HG03432 (cell line): Measurements from ENCODE around the gene CORO2A.

Experiments used
- ATAC-seq: cut with Tn5 transposase; IDR thresholded peaks from one replicate; pipeline ENCODE4 v1.9.1; 2021; ENCODE audit warnings: mild to moderate bottlenecking, moderate library complexity; ENCODE audit not compliant: unreplicated experiment

The CORO2A gene, protein sequence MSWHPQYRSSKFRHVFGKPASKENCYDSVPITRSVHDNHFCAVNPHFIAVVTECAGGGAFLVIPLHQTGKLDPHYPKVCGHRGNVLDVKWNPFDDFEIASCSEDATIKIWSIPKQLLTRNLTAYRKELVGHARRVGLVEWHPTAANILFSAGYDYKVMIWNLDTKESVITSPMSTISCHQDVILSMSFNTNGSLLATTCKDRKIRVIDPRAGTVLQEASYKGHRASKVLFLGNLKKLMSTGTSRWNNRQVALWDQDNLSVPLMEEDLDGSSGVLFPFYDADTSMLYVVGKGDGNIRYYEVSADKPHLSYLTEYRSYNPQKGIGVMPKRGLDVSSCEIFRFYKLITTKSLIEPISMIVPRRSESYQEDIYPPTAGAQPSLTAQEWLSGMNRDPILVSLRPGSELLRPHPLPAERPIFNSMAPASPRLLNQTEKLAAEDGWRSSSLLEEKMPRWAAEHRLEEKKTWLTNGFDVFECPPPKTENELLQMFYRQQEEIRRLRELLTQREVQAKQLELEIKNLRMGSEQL

DNA sequence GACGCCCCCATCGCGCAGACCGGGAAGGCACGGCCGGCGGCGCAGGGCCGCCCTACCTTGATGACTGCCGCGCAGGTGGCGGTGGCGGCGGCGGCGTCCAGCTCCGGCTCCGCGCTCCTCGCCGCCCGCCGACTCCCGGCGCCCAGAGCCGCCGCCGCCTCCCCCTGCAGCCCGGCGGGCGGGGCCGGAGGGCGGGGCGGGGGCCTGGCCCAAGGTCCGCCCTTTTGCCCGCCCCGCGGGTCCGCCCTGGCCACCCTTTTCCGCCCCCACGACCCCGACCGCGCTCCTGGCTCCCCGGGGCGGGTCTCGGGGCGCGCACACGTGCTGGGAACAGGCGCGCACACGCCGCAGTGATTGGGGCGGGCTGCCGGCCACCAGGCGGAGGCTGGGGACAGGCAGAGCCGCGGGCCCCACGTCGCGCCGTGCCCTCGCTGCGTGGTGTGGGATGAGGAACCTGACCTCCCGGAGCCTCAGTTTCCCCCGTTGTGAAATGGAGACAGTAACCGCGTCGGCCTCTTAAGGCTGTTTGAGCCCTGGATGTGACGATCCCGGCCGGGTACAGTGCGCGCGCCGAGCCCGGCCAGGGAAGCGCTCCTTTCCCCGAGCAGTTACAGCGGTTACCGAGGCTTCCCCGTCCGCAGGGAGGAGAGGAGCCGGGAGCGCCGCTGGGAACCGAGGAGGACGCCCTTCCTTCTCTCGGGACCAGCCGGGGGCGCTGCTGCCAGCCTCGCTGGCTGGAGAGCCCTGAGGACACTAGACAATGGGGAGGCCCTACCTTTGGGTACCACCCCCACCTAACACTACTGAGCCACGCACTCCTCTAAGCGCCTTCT is at the start of gene CORO2A:
Gene CORO2A (minus strand): TSS at position 135 of the 833 bp plus-strand sequence. CDS start 34,977 bp downstream, outside the sequence.
- ATAC-seq, result peak; percentile 73

DNA sequence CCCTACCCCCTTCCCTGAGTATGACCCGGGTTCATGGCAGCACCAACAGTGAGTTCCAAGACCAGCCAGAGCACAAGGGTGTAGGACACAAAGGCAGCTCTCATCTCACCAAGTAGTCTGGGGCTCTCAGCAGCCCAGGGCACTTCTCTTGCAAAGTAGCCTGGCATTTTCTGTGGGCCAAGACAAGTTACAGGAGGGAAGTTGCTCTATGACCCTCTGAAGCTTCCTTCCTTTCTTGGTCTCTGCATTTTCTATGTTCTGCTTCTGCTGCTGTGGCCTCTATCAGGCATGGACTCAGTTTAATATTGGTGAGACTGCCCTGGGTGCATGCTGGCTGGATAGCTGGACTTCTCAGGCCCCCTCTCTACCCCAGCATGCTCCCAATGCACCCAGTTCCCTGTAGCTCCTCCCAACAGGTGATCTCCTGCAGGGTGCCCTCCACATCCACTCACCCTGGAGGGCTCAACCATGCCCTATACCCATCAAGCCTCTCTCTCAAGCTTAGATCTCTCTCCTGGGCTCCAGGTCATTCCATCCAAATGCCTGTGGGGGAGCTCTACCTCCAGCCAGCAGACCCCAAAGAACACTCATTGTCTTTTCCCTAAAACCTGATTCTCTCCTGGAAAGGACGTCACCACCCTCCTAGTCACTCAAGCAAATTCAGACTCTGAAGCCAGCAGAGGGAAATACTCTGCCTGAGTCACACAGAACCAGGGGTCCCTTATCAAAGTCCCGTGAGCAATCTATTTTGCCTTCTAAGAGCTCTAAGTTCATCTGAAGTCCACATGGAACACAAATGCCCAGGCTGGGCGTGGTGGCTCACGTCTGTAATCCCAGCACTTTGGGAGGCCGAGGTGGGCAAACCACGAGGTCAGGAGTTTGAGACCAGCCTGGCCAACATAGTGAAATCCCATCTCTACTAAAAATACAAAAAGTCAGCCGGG is 49.2 kb upstream of the CORO2A start:
- ATAC-seq, result no peak

DNA sequence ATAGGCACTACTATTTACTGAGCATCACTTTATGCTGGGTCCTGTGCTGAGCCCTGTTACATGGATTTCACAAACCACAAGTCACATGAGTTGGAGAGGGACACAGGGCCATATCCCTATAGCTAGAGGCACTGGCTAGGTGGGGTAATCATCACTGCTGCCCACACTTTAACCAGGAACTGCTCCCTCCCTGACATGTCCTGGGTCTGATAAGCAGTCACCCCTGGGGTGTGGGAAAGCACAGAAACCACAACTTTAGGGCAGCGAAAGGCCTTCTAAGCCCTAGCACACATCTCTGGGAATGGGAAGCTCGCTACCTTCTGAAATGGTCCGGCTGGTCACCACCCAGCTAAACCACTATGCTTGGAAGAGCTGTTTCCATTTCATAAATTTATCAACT is 48.0 kb upstream of the CORO2A start:
- no peak for ATAC-seq

DNA sequence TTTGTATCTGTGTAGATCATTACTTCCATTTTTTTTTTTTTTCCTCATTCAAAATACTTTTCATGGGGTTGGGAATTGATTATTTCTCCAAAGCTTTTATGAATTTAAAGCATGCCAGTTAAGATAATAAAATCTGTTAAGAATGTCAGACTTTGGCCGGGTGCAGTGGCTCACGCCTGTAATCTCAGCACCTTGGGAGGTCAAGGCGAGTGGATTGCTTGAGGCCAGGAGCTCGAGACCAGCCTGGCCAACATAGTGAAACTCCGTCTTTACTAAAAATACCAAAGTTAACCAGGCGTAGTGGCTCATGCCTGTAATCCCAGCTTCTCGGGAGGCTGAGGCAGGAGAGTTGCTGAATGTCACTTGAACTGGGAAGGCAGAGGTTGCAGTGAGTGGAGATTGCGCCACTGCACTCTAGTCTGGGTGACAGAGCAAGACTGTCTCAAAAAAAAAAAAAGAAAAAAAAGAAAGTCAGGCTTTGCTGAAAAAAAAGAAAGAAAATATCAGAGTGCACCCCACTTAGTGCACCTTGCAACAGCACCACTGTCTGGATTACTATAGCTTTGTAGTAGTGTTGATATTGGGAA is 44.6 kb upstream of the CORO2A start:
- ATAC-seq, result no peak

DNA sequence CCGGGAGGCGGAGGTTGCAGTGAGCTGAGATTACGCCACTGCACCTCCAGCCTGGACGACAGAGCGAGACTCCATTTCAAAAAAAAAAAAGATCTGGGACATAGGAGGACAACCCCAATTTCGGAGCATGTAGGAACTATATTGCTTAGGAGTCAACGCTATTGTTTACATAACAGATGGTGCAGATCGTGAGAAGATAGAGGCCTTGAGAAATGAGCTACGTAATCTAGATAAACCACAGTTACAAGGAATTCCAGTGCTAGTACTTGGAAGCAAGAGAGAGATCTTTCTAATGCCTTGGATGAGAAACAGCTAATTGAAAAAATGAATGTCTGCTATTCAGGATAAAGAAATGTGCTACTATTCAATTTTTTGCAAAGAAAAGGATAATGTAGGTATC is 42.7 kb upstream of the CORO2A start:
- no peak for ATAC-seq

DNA sequence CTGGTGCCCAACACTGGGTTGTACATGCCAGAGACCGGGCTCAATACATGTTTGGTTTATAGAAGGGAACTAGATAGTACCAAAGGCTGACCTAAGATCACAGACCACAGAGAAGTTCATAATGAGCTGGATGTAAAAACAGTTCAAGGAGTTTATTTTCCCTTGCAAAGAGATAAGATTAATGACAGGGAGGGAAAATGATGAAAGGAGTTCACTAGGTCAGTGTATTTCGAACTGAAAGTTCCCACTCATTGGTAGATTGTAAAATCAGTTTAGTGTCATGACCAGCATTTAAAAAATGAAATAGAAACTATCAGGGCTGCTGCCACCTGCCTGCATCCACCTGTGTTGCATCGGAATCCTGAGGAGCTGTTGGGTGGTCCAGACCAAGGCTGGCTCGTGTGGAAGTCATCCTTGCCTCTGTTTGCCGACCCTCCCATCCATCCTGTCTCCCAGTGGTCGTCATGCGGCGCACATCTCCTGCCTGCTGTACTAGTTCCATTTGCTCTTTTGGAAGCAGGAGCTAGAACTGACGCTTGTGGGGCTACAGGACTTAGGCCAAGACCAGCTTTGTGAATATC is 41.9 kb upstream of the CORO2A start:
- no peak for ATAC-seq

DNA sequence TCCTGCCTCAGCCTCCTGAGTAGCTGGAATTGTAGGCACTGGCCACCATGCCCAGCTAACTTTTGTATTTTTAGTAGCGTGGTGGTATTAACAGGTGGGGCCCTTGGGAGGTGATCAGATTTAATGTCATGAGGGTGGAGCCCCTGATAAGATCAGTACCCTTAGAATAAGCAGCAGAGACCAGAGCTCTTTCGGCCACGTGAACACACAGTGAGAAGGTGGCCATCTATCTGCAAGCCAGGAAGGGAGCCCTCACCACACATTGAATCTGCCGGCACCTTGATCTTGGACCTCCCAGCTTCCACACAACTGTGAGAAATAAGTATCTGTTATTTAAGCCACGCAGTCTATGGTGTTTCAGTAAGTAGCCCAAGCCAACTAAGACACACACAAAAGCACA is 40.5 kb upstream of the CORO2A start:
- ATAC-seq, result no peak

DNA sequence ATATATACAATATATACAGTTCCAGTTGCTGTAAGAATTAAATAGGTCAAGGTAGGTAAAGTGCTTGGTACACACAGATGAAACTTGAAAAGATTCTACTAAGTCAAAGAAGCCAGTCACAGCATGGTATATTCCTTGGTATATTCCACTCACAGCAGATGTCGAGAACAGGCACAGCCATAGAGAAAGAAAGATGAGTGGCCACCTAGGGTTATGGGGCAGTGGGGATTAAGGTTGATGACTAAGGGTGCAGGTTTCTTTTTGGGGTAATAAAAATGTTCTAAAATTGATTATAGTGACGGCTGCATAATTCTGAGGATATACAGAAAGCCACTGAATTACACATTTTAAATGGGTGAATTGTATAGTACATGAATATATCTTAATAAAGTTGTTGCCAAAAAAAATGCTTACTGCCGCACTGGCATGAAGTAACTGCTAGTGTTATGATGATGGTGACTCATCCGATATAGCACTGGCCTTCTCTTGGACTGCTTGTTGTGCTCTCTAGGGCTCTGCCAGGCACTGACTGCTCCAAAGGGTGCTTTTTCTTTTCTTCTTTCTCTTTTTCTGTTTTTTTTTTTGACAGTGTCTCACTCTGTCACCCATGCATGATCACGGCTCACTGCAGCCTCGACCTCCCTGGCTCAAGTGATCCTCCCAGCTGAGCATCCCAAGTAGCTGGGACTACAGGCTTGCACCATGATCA is 39.5 kb upstream of the CORO2A start:
- ATAC-seq, result no peak

DNA sequence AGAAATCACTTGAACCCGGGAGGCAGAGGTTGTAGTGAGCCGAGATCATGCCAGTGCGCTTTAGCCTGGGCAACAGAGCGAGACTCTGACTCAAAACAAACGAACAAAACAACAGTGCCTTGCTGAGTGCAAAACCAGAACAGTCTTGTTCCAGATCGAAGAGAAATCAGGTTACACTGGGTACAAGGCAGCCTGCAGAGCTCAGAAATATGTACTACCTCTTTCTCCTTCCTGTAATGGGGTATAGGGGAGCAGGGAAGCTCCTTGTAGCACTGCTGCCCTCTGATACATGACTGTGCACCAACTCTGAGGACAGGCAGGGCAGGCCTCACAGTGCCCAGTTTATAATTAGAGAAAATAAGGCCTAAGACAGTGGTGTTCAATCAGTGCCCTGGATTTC is 38.4 kb upstream of the CORO2A start:
- ATAC-seq, result no peak

DNA sequence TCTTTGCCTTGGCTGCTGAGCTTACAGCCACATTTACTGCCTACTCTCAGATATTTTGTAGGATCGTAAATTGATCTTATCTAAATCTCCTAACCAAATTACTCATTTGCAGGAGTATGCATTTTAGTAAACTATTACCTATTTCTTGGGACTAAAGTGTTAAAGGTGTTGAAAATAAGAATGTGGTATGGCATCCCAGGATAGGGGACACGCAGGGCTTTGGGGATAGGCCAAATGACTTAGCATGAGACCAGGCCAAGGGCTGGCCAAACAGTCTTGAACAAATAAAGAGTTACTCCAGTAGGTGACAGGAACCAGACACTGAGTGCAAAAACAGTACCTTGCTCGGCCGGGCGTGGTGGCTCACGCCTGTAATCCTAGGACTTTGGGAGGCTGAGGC is 37.9 kb upstream of the CORO2A start:
- no peak for ATAC-seq

DNA sequence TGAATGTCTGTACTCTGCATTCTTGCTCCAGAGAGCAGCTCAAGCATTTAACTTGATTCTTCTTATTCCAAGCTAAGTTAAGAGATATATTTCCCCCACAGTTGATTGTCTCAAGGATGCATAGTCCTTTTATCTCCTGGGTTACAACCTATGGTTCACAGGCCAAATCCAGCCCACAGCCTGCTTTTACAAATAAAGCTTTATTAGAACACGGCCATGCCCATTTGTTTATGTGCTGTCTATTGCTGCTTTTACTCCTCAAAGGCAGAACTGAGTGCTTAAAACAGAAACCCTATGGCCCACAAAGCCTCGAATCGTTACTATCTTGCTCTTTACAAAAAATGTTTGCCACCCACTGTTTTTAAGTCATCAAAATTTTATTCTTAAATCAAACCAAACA is 37.2 kb upstream of the CORO2A start:
- no peak for ATAC-seq

DNA sequence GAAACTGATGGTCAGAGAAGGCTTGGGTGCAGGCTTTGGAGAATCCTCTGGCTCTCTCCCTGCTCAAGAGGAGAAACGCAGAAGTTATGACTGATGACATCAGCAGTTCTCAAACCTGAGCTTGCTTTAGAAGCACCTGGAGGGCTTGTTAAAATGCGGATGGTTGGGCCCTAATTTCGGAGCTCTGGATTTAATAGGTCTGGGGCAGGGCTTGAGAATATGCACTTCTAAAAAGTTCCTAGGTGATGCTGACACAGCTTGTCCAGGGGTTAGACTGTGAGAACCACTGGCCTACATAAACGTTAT is 36.6 kb upstream of the CORO2A start:
- ATAC-seq, result no peak

DNA sequence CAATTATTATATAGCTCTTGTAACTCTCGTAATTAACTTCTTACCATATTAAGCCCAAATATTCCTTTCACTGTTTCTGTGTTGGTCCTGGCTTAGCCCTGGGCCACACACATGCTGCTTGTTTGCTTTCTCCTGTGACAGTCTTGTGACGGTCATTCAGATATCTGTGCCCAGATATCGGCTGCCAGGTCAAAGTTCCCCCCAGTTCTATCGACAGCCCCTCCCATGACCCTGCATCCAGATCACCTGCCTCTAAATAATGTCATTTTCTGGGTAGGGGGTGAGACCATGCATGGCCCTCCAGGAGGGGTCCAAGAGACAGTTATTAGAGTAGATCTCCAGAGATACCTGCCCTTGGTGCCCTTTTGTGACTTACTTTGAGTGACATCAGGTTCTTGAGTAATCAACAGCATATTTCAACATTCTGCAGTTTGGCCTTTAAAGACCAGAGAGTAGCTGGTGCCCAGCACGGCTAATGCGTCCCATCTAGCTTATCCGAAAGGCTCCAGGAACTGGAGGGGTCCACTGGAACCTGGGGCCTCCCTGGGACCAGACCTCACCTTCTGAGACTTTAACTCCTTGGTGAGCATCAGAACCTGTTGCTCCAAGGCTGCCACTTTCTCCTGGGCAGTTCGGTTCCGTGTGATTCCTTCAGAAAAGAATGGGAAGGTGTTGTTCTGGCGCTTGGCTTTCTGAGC is 36.1 kb upstream of the CORO2A start:
- no peak for ATAC-seq

DNA sequence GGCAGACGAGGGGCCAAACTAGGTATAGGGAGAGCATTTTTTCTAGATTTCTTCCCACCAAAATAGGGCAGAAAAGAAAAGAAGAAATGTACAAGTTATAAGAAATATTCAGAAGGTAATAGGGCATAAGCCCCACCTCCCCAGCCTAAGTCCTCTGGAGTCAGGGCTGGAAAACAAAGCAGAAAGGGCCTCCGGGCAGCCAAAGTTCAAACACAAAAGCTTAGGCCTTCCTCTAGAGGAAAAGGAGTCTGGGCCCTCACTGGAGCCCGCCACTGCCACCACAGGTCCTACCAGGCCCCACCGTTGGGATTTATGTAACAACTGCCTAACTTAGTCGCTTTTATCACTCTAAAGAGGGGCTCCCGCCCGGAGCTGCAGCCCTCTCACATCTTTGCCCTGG is 35.4 kb upstream of the CORO2A start:
- ATAC-seq, result no peak

DNA sequence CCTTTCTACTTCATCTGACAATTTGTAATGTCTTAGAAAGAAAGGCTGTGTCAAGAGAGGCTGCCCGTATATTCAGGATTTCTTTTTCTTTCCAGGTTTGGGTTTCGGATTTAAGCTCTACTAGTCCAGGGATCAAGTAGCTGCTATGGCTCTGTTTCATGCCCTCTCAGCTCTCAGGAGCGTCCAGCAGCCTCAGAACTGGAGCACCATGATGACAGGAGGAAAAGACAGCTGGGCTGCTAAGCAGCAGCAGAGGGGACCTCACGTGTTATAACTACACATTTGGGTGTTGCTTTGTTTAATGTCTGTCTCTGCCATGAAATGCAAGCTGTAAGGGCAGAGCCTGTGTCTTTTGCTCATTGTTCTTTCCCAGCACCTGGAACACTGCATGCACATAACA is 34.5 kb upstream of the CORO2A start:
- ATAC-seq, result no peak

DNA sequence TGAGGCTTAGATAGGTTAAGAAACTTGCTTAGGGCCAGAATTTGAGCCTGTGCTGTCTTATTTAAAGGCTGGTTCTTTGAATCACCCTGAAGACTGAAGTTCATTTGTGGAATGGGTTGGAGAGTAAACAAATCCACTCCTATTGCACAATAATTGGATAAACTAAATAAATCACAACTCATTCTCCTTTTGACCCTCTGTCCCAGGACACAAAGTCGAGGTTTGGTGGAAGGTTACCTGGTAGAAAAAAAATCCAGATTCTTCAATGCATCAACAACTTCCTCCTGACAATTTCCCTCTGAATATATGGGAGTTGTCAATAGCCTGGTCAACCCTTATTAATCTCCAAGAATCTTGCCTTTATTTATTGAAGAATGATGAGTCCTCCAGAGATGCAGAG is 34.1 kb upstream of the CORO2A start:
- no peak for ATAC-seq

DNA sequence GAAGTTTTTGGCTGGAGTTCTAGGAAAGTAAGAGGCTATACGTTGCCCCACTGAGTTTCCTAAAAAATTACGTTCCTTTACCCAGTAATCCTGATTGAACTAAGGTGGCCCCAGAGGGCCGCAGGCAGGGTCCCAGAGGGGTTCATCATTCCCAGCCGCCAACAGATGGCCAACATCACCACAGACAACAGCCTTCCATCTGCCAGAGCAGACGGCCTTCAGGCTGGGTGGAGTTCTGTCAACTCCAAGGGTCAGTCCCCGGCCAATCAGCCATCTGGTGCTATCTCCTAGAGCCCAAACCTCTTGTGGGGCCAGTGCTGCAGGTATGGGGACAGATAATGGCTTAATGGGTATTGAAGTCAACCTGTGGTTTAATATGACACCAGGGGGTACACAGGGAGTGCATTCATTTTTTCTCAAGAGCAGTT is 32.6 kb upstream of the CORO2A start:
- ATAC-seq, result no peak

DNA sequence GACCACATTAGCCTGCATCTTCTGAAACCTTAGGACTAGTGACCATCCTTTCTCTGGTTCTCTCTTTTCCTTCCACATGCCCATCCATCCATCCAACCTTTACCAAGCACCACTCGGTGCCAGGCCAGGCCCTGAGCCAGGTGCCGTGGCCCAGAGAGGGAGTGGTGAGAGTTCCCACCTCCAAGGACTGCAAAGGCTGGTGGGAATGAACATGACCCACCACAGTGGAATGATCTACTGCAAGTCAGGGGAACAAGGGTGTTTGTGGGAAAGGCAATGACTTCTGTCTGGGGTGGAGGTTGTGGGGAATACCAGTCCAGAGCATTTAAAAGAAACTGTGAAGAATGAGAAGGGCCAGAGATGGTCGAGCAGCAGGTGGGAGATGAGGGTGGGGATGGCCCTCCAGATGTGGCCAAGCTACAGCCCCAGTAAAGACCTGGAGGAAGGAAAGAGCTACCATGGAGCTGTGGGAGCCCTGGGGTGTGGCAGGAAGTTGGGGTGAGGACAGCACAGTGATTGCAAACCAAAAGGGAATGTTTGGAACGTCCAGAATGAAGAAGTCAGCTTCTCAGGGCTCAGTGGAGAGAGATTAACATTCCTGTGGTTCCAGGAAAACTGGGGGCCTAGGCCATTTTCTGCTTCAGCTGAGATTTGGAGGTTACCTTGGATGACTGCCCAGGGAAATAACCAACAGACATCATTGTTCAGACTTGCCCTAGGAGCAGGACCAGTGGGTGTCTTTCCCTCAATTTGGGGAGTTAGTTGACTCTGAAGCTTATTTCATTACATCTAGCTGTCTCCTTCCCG is 30.7 kb upstream of the CORO2A start:
- no peak for ATAC-seq
